GM21390 (cell line): Measurements from ENCODE around the gene CTRB1.

Experiments used
- ATAC-seq: cut with Tn5 transposase; IDR thresholded peaks from one replicate; pipeline ENCODE4 v1.9.1; 2021; ENCODE audit not compliant: unreplicated experiment

CTRB1 gene

GRCh38 chr16:75225092-75225491, 6.3 kb downstream of the CTRB1 start:
- no peak for ATAC-seq

GRCh38 chr16:75225678-75226515, 7.1 kb downstream of the CTRB1 start:
- ATAC-seq, result no peak

- ATAC-seq, result no peak
These were observed 8.0 kb downstream of the CTRB1 start for GRCh38 chr16:75226550-75227360.

- no peak for ATAC-seq
These were observed 8.8 kb downstream of the CTRB1 start for GRCh38 chr16:75227361-75228142.

GRCh38 chr16:75228143-75228976, 9.6 kb downstream of the CTRB1 start:
- ATAC-seq, result no peak

GRCh38 chr16:75229172-75230031, 10.6 kb downstream of the CTRB1 start:
- ATAC-seq, result no peak

GRCh38 chr16:75230471-75231110, 11.8 kb downstream of the CTRB1 start:
- no peak for ATAC-seq

GRCh38 chr16:75231570-75231969, 12.8 kb downstream of the CTRB1 start:
- ATAC-seq, result no peak

GRCh38 chr16:75233611-75233938, 14.8 kb downstream of the CTRB1 start:
- ATAC-seq, result no peak

GRCh38 chr16:75234856-75235696, 16.3 kb downstream of the CTRB1 start:
- ATAC-seq, result no peak

GRCh38 chr16:75235721-75236193, 17.0 kb downstream of the CTRB1 start:
- no peak for ATAC-seq

- ATAC-seq, result no peak
These were observed 17.4 kb downstream of the CTRB1 start for GRCh38 chr16:75236232-75236631.

GRCh38 chr16:75236736-75237397, 18.1 kb downstream of the CTRB1 start:
- ATAC-seq, result no peak

GRCh38 chr16:75237398-75238131, 18.8 kb downstream of the CTRB1 start:
- ATAC-seq, result no peak

GRCh38 chr16:75238132-75238852, 19.5 kb downstream of the CTRB1 start:
- no peak for ATAC-seq

- no peak for ATAC-seq
These were observed 20.2 kb downstream of the CTRB1 start for GRCh38 chr16:75238853-75239541.
